ENCODE data around the gene KCNQ5. TPM values are rescaled to one million over a fixed set of nuclear protein-coding genes. Genes with fewer than 3 reads are reported as not detected.

The KCNQ5 gene
- total RNA-seq, 1 experiment from 2014 or later = 0.07 TPM

- Mint-ChIP-seq H3K4me1 (peaks cover 0 to 2% of the 10 kb centered on the region in 2 experiments; a peak in 1 of 4 replicates), H3K36me3 (ENCODE audit: insufficient read depth in 1 of 3, low read depth in 3 of 3) (no peaks in the 10 kb centered on the region), H3K9me3 (no peaks in the 10 kb centered on the region; a peak in 1 of 5 replicates), H3K27me3 (ENCODE audit: low read depth) (0 out of 2 replicates have a peak, but pooled peaks cover 2% of the 10 kb centered on the region), H3K4me3 (no peak overlapping the region), H3K27ac (no peak overlapping the region)
- WGBS (ENCODE audit: extremely low coverage, insufficient read length, low lambda C conversion rate) = no CpG with 5 or more reads among the region's 3 CpGs
- no peak for TF ChIP-seq CTCF (conservative IDR thresholded peaks at IDR 0.05)
- no peak overlapping the region for H2BK20ac ChIP-seq (ENCODE audit: low read depth, low read length, poor library complexity, severe bottlenecking)
- H3K79me2 ChIP-seq (ENCODE audit: insufficient read depth, low read length) = no peaks in the 10 kb centered on the region
- H4K91ac ChIP-seq (ENCODE audit: insufficient read length, low read depth, low read length) = no peak overlapping the region
- H4K8ac ChIP-seq (replicated peaks; ENCODE audit: insufficient read length, low read depth, low read length) = no peak overlapping the region
- no peaks in the 10 kb centered on the region for H3K9me3 ChIP-seq (ENCODE audit: control insufficient read depth, low read depth, low read length)
- no peak overlapping the region for H3K14ac ChIP-seq (ENCODE audit: insufficient read depth, low read length)
- no peak overlapping the region for H2AFZ ChIP-seq (ENCODE audit: low read length)
- no peak overlapping the region for H2AK5ac ChIP-seq (ENCODE audit: insufficient read length, low read length)
- no peak overlapping the region for H4K5ac ChIP-seq (ENCODE audit: insufficient read length, low read depth, low read length)
- DNase-seq = no peak
- no peak overlapping the region for H2BK15ac ChIP-seq (ENCODE audit: low read depth, low read length)
- H3K79me1 ChIP-seq (ENCODE audit: insufficient read depth, low read depth, low read length, poor library complexity, severe bottlenecking) = no peaks in the 10 kb centered on the region
- no peak overlapping the region for H3K56ac ChIP-seq (ENCODE audit: insufficient read length, low read depth, low read length)
- H2BK120ac ChIP-seq (ENCODE audit: low read depth, low read length, poor library complexity, severe bottlenecking) = no peak overlapping the region
- no peaks in the 10 kb centered on the region for H3K23me2 ChIP-seq (ENCODE audit: insufficient read length, low read depth, low read length, poor library complexity, severe bottlenecking)
- no peak overlapping the region for H3K9ac ChIP-seq (ENCODE audit: extremely low read depth, insufficient read length, low read length)
- no peak overlapping the region for H3K4me2 ChIP-seq (ENCODE audit: insufficient read depth, insufficient read length, low read length)
- no peaks in the 10 kb centered on the region for H4K20me1 ChIP-seq (ENCODE audit: control insufficient read depth, insufficient read depth, insufficient read length)
- H3T11ph ChIP-seq (ENCODE audit: low read length) = no peak overlapping the region
- H2BK5ac ChIP-seq (ENCODE audit: insufficient read length, low read length) = no peak overlapping the region
- no peaks in the 10 kb centered on the region for H3K27me3 ChIP-seq (ENCODE audit: insufficient read depth, low read length)
- H3K4me1 ChIP-seq (ENCODE audit: insufficient read depth, low read length) = no peaks in the 10 kb centered on the region; the same call in 1 of the 2 replicates
- no peak overlapping the region for H3K4ac ChIP-seq (ENCODE audit: low read depth, low read length)
- H3K27ac ChIP-seq (ENCODE audit: insufficient read length, low read depth, low read length) = no peak overlapping the region
- H3K18ac ChIP-seq (ENCODE audit: insufficient read length, low read depth, low read length) = no peak overlapping the region
- H3K23ac ChIP-seq (ENCODE audit: insufficient read length, low read depth, low read length) = no peak overlapping the region
- no peak overlapping the region for H2BK12ac ChIP-seq (ENCODE audit: insufficient read length, low read depth, low read length)
Observed at GRCh38 chr6:72636786-72637185, 14.9 kb downstream of the KCNQ5 start.

Data from H9 (cell line).